Neural progenitor cell (in vitro differentiated cells): Measurements from ENCODE around the gene RBCK1. TPM values are rescaled to one million over a fixed set of nuclear protein-coding genes. Genes with fewer than 3 reads are reported as not detected.
"Not testable (repeated sequence)": the region's sequence is repeated elsewhere in the genome, so short reads cannot be mapped to it uniquely, and the experiment has no call there.

ENCODE experiments used
- DNase-seq: peaks from one replicate; pipeline ENCODE4 v3.0.0-alpha.2; 2016; ENCODE audit warnings: low spot score
- H2AFZ ChIP-seq: fragments of 200-600 bp; sonication (generic); replicated peaks from 2 replicates; pipeline ENCODE4 v1.6.1; 2016; ENCODE audit warnings: antibody characterized with exemption
- H3F3A ChIP-seq: fragments of 200-600 bp; sonication (generic); 2 replicates; pipeline ENCODE4 v1.6.1; 2016; ENCODE audit warnings: antibody characterized with exemption, low read depth
- H3K27ac ChIP-seq: fragments of 200-600 bp; sonication (generic); 2 replicates; pipeline ENCODE4 v1.5.1; 2016; ENCODE audit warnings: mild to moderate bottlenecking
- H3K27me3 ChIP-seq: fragments of 200-600 bp; sonication (generic); 2 replicates; pipeline ENCODE4 v1.6.1; 2016; ENCODE audit warnings: mild to moderate bottlenecking, moderate library complexity
- H3K36me3 ChIP-seq: fragments of 200-600 bp; sonication (generic); 2 replicates; pipeline ENCODE4 v1.5.1; 2016
- H3K4me1 ChIP-seq: fragments of 200-600 bp; sonication (generic); 2 replicates; pipeline ENCODE4 v1.6.1; 2016; ENCODE audit warnings: mixed run types
- H3K4me2 ChIP-seq: fragments of 200-600 bp; sonication (generic); 2 replicates; pipeline ENCODE4 v1.6.1; 2016
- H3K4me3 ChIP-seq: fragments of 200-600 bp; sonication (generic); 2 replicates; pipeline ENCODE4 v1.5.1; 2016
- H3K79me2 ChIP-seq: fragments of 200-600 bp; sonication (generic); 2 replicates; pipeline ENCODE4 v1.6.1; 2016; ENCODE audit warnings: low read depth
- H3K9ac ChIP-seq: fragments of 200-600 bp; sonication (generic); 2 replicates; pipeline ENCODE4 v1.6.1; 2016
- H3K9me3 ChIP-seq: fragments of 200-600 bp; sonication (generic); 2 replicates; pipeline ENCODE4 v1.5.1; 2016; ENCODE audit warnings: low read depth
- H4K20me1 ChIP-seq: fragments of 200-600 bp; sonication (generic); 2 replicates; pipeline ENCODE4 v1.6.1; 2016; ENCODE audit warnings: low read depth
- H3K27ac Mint-ChIP-seq: 3 replicates; pipeline ENCODE4 v1.8.0; 2021; ENCODE audit warnings: mixed read lengths
- H3K27me3 Mint-ChIP-seq: 2 replicates; pipeline ENCODE4 v1.8.0; 2022; ENCODE audit warnings: low read depth, mild to moderate bottlenecking, inconsistent platforms, moderate library complexity, mixed read lengths; ENCODE audit not compliant: insufficient read depth
- H3K36me3 Mint-ChIP-seq: 3 replicates; pipeline ENCODE4 v1.8.0; 2021; ENCODE audit warnings: mixed read lengths
- H3K4me1 Mint-ChIP-seq: 3 replicates; pipeline ENCODE4 v1.8.0; 2021; ENCODE audit warnings: mixed read lengths
- H3K4me3 Mint-ChIP-seq: 3 replicates; pipeline ENCODE4 v1.8.0; 2021; ENCODE audit warnings: mild to moderate bottlenecking, moderate library complexity, mixed read lengths
- H3K9me3 Mint-ChIP-seq: 3 replicates; pipeline ENCODE4 v1.8.0; 2020; ENCODE audit warnings: mixed read lengths
- CTCF ChIP-seq: fragments of 200-600 bp; sonication (generic); IDR thresholded peaks from 2 replicates; pipeline ENCODE4 v1.5.1; 2017; ENCODE audit warnings: antibody characterized with exemption, mild to moderate bottlenecking
- EZH2 ChIP-seq: fragments of 200-600 bp; sonication (generic); IDR thresholded peaks from 2 replicates; pipeline ENCODE4 v1.6.1; 2017; ENCODE audit warnings: antibody characterized with exemption, mild to moderate bottlenecking, moderate library complexity
- EZH2phosphoT487 ChIP-seq: fragments of 200-600 bp; sonication (generic); IDR thresholded peaks from 2 replicates; pipeline ENCODE4 v1.6.1; 2017; ENCODE audit warnings: antibody characterized with exemption
- total RNA-seq: library from RNA; depleted of rRNA; stranded (reverse); fragments of >200 nt; gene quantifications from 2 replicates; pipeline ENCODE4 v1.2.3, GENCODE V29; 2015; ENCODE audit warnings: low replicate concordance

The RBCK1 gene
- total RNA-seq, 1 donor from 2014 or later = 24.3 TPM

GRCh38 chr20:445514-446336, 37.6 kb downstream of the RBCK1 start:
- Histone ChIP-seq H3K79me2 (peaks cover 30% of the 10 kb centered on the region), H3F3A (no peaks in the 10 kb centered on the region), H3K4me2 (no peak overlapping the region), H3K27ac (no peak overlapping the region), H3K4me1 (no peaks in the 10 kb centered on the region), H2AFZ (no peak overlapping the region), H3K27me3 (no peaks in the 10 kb centered on the region), H3K4me3 (no peak overlapping the region), H3K9me3 (no peaks in the 10 kb centered on the region), H3K36me3 (no peaks in the 10 kb centered on the region), H3K9ac (no peak overlapping the region), H4K20me1 (peaks cover 14% of the 10 kb centered on the region)
- Mint-ChIP-seq H3K27me3 (no peaks in the 10 kb centered on the region), H3K9me3 (no peaks in the 10 kb centered on the region), H3K4me1 (peaks cover 8% of the 10 kb centered on the region), H3K4me3 (no peak overlapping the region), H3K36me3 (peaks cover 36% of the 10 kb centered on the region), H3K27ac (no peak overlapping the region)
- DNase-seq = no peak
- no peak for TF ChIP-seq EZH2phosphoT487

GRCh38 chr20:452021-452420, 43.9 kb downstream of the RBCK1 start:
- H4K20me1 ChIP-seq = peaks cover 49% of the 10 kb centered on the region
- H3K9me3 Mint-ChIP-seq, DNase-seq: not testable (repeated sequence)

GRCh38 chr20:454951-455350, 46.9 kb downstream of the RBCK1 start:
- Histone ChIP-seq H4K20me1 (peaks cover 72% of the 10 kb centered on the region), H3K4me1 (no peaks in the 10 kb centered on the region), H3F3A (no peaks in the 10 kb centered on the region), H3K79me2 (peaks cover 83% of the 10 kb centered on the region), H3K36me3 (no peaks in the 10 kb centered on the region), H2AFZ (no peak overlapping the region), H3K9ac (no peak overlapping the region), H3K4me3 (no peak overlapping the region), H3K27ac (no peak overlapping the region), H3K9me3 (no peaks in the 10 kb centered on the region), H3K27me3 (no peaks in the 10 kb centered on the region), H3K4me2 (no peak overlapping the region)
- no peak for DNase-seq
- H3K27ac Mint-ChIP-seq = no peak overlapping the region
- TF ChIP-seq CTCF (no peak), EZH2 (no peak), EZH2phosphoT487 (no peak)
- H3K4me3 Mint-ChIP-seq = no peak overlapping the region
- peaks cover 9% of the 10 kb centered on the region for H3K36me3 Mint-ChIP-seq
- H3K27me3 Mint-ChIP-seq = no peaks in the 10 kb centered on the region
- no peaks in the 10 kb centered on the region for H3K9me3 Mint-ChIP-seq
- H3K4me1 Mint-ChIP-seq = peaks cover 9% of the 10 kb centered on the region

More at GRCh38 chr20:452021-452420, 43.9 kb downstream of the RBCK1 start:
- H3K36me3 ChIP-seq, H3K27me3 ChIP-seq, H3K4me1 Mint-ChIP-seq, H3K27ac Mint-ChIP-seq, H3K27ac ChIP-seq, H3K9me3 ChIP-seq, H3K9ac ChIP-seq, H3K4me2 ChIP-seq, H3K4me3 ChIP-seq, H3K4me3 Mint-ChIP-seq, H2AFZ ChIP-seq, H3K4me1 ChIP-seq, H3K27me3 Mint-ChIP-seq, H3F3A ChIP-seq: not testable (repeated sequence)
- peaks cover 75% of the 10 kb centered on the region for H3K79me2 ChIP-seq
- peaks cover 14% of the 10 kb centered on the region for H3K36me3 Mint-ChIP-seq

GRCh38 chr20:458776-459175, 50.7 kb downstream of the RBCK1 start:
- Mint-ChIP-seq H3K36me3 (peaks cover 7% of the 10 kb centered on the region), H3K27me3 (peaks cover 7% of the 10 kb centered on the region), H3K27ac (no peak overlapping the region), H3K4me1 (peaks cover 28% of the 10 kb centered on the region), H3K9me3 (no peaks in the 10 kb centered on the region), H3K4me3 (no peak overlapping the region)
- DNase-seq = no peak
- TF ChIP-seq CTCF (no peak), EZH2 (no peak), EZH2phosphoT487 (no peak)
- Histone ChIP-seq H3K4me3 (no peak overlapping the region), H3F3A (peaks cover 13% of the 10 kb centered on the region), H3K27ac (no peak overlapping the region), H3K9me3 (no peaks in the 10 kb centered on the region), H3K27me3 (peaks cover 9% of the 10 kb centered on the region), H3K4me1 (peaks cover 10% of the 10 kb centered on the region), H3K36me3 (no peaks in the 10 kb centered on the region), H4K20me1 (peaks cover 69% of the 10 kb centered on the region), H3K4me2 (no peak overlapping the region), H2AFZ (no peak overlapping the region), H3K79me2 (peaks cover 81% of the 10 kb centered on the region), H3K9ac (no peak overlapping the region)
